K562 (cell line): ENCODE results near the gene SUSD5. TPM values are rescaled to one million over a fixed set of nuclear protein-coding genes. Genes with fewer than 3 reads are reported as not detected.
A peak's percentile ranks its signal among the peaks of the same experiment; 100 is the strongest.

Source experiments
- CAMTA2 ChIP-seq: fragments of 250-450 bp; sonication (Bioruptor Pico); conservative IDR thresholded peaks from 2 replicates; pipeline ENCODE4 v1.5.1; 2022
- CTBP1 ChIP-seq: fragments of 450-650 bp; IDR thresholded peaks from 2 replicates; pipeline ENCODE4 v1.6.1; 2016; ENCODE audit warnings: borderline replicate concordance
- DNMT1 ChIP-seq: fragments of 450-650 bp; IDR thresholded peaks from 2 replicates; pipeline ENCODE4 v1.6.1; 2016; ENCODE audit warnings: antibody characterized with exemption, mild to moderate bottlenecking
- MCM3 ChIP-seq: fragments of 450-650 bp; IDR thresholded peaks from 2 replicates; pipeline ENCODE4 v1.6.1; 2016
- TBP ChIP-seq: optimal IDR thresholded peaks from 2 replicates; pipeline ENCODE3; 2011; ENCODE audit warnings: low read depth, low read length, improper control_type of control experiment
- ZNF184 ChIP-seq: sonication (generic); formaldehyde crosslinking; IDR thresholded peaks from 2 replicates; pipeline ENCODE4 v1.5.0; 2020; ENCODE audit warnings: missing genetic modification reagents
- ZNF232 ChIP-seq: sonication (generic); formaldehyde crosslinking; IDR thresholded peaks from 2 replicates; pipeline ENCODE4 v1.8.0; 2022; ENCODE audit warnings: mild to moderate bottlenecking, missing genetic modification reagents
- ZNF57 ChIP-seq: fragments of 450-650 bp; formaldehyde crosslinking; IDR thresholded peaks from 2 replicates; pipeline ENCODE4 v1.4.0; 2020; ENCODE audit warnings: mild to moderate bottlenecking, moderate library complexity
- polyA plus RNA-seq, 8 experiments: library from polyadenylated mRNA; depleted of rRNA in 4 of 8; stranded (reverse) in 5 of 8; unstranded in 3 of 8; fragments of >200 nt; fragmentation: Nextera tagmentation in 2 of 8; fragmentation: Illumina TruSeq in 1 of 8; extraction: Ambion mirVana in 2 of 8; extraction: Trizol in 1 of 8; gene quantifications; 2 replicates each; pipeline versions ENCODE4 v1.2.1 to v1.2.3, GENCODE V29; 2011 to 2014; ENCODE audit warnings: inconsistent platforms in 1 of 8, missing spikeins in 1 of 8
- total RNA-seq, 7 experiments: library from RNA; depleted of rRNA in 6 of 7; stranded (reverse); fragments of >200 nt in 6 of 7; fragmentation: Illumina TruSeq in 2 of 7; extraction: Trizol in 2 of 7; gene quantifications; 2 replicates each; pipeline versions ENCODE4 v1.2.1 to v1.2.3, GENCODE V29; 2011 to 2021; ENCODE audit warnings: low replicate concordance in 1 of 7
- TF ChIP-seq, protein P1 (sequence below): sonication (generic); formaldehyde crosslinking; IDR thresholded peaks from 2 replicates; pipeline ENCODE4 v1.8.0; 2022; ENCODE audit warnings: mild to moderate bottlenecking, missing genetic modification reagents
- TF ChIP-seq, protein P2 (sequence below): sonication (generic); formaldehyde crosslinking; IDR thresholded peaks from 2 replicates; pipeline ENCODE4 v1.8.0; 2022; ENCODE audit warnings: mild to moderate bottlenecking, missing genetic modification reagents, borderline replicate concordance
- TF ChIP-seq, protein P3 (sequence below): fragments of 250-450 bp; sonication (Bioruptor Pico); IDR thresholded peaks from 2 replicates; pipeline ENCODE4 v1.4.0; 2020
- TF ChIP-seq, protein P4 (sequence below): fragments of 250-450 bp; sonication (Bioruptor Pico); IDR thresholded peaks from 2 replicates; pipeline ENCODE4 v1.4.0; 2020; ENCODE audit warnings: mild to moderate bottlenecking, moderate library complexity
- TF ChIP-seq, protein P5 (sequence below): fragments of 450-650 bp; formaldehyde crosslinking; IDR thresholded peaks from 2 replicates; pipeline ENCODE4 v1.4.0; 2022; ENCODE audit warnings: mild to moderate bottlenecking, moderate library complexity
- TF ChIP-seq, protein P6 (sequence below): fragments of 450-650 bp; IDR thresholded peaks from 2 replicates; pipeline ENCODE4 v1.6.1; 2017; ENCODE audit warnings: mild to moderate bottlenecking, moderate library complexity

The SUSD5 gene
- total and polyA plus RNA-seq, 9 of the 15 experiments (the other 6 are each of a cell fraction or from before 2014, with no cell fraction given): not detected

DNA sequence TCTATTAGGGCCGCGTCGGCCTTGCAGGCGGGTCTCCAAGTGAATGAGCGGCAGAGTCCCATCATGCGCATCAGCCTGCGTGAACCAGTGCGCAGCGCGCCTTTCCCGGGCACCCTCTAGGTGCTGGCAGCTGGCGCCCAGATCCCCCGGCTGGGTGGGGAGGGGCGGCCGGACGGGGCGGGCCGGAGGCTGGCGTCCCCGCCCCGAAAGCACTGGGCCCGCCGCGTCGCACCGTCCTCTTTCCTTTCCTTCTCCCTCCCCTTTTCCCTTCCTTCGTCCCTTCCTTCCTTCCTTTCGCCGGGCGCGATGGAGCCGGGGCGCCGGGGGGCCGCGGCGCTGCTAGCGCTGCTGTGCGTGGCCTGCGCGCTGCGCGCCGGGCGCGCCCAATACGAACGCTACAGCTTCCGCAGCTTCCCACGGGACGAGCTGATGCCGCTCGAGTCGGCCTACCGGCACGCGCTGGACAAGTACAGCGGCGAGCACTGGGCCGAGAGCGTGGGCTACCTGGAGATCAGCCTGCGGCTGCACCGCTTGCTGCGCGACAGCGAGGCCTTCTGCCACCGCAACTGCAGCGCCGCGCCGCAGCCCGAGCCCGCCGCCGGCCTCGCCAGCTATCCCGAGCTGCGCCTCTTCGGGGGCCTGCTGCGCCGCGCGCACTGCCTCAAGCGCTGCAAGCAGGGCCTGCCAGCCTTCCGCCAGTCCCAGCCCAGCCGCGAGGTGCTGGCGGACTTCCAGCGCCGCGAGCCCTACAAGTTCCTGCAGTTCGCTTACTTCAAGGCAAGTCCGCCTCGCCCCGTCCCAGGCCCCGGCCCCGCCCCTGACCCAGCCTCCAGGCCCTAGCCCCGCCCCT is 104.6 kb downstream of the SUSD5 start, which contains the start of gene CRTAP (continued):
- TF ChIP-seq, protein P1, sequence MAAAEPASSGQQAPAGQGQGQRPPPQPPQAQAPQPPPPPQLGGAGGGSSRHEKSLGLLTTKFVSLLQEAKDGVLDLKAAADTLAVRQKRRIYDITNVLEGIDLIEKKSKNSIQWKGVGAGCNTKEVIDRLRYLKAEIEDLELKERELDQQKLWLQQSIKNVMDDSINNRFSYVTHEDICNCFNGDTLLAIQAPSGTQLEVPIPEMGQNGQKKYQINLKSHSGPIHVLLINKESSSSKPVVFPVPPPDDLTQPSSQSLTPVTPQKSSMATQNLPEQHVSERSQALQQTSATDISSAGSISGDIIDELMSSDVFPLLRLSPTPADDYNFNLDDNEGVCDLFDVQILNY (CRISPR knock-in tag): no peak
- TF ChIP-seq ZNF57 (CRISPR knock-in tag) (peak; percentile 63; the same call in 1 of the 2 replicates), ZNF232 (CRISPR knock-in tag) (peak; percentile 69; the same call in 1 of the 2 replicates), CAMTA2 (CRISPR knock-in tag) (0 out of 2 replicates have a peak, but pooled peaks have one; percentile 9), CTBP1 (peak; percentile 95), TBP (peak; percentile 72), MCM3 (no peak), DNMT1 (no peak), ZNF184 (no peak)
- TF ChIP-seq, protein P2, sequence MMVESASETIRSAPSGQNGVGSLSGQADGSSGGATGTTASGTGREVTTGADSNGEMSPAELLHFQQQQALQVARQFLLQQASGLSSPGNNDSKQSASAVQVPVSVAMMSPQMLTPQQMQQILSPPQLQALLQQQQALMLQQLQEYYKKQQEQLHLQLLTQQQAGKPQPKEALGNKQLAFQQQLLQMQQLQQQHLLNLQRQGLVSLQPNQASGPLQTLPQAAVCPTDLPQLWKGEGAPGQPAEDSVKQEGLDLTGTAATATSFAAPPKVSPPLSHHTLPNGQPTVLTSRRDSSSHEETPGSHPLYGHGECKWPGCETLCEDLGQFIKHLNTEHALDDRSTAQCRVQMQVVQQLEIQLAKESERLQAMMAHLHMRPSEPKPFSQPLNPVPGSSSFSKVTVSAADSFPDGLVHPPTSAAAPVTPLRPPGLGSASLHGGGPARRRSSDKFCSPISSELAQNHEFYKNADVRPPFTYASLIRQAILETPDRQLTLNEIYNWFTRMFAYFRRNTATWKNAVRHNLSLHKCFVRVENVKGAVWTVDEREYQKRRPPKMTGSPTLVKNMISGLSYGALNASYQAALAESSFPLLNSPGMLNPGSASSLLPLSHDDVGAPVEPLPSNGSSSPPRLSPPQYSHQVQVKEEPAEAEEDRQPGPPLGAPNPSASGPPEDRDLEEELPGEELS (CRISPR knock-in tag): 0 out of 2 replicates have a peak, but pooled peaks have one; percentile 51
- TF ChIP-seq, protein P3, sequence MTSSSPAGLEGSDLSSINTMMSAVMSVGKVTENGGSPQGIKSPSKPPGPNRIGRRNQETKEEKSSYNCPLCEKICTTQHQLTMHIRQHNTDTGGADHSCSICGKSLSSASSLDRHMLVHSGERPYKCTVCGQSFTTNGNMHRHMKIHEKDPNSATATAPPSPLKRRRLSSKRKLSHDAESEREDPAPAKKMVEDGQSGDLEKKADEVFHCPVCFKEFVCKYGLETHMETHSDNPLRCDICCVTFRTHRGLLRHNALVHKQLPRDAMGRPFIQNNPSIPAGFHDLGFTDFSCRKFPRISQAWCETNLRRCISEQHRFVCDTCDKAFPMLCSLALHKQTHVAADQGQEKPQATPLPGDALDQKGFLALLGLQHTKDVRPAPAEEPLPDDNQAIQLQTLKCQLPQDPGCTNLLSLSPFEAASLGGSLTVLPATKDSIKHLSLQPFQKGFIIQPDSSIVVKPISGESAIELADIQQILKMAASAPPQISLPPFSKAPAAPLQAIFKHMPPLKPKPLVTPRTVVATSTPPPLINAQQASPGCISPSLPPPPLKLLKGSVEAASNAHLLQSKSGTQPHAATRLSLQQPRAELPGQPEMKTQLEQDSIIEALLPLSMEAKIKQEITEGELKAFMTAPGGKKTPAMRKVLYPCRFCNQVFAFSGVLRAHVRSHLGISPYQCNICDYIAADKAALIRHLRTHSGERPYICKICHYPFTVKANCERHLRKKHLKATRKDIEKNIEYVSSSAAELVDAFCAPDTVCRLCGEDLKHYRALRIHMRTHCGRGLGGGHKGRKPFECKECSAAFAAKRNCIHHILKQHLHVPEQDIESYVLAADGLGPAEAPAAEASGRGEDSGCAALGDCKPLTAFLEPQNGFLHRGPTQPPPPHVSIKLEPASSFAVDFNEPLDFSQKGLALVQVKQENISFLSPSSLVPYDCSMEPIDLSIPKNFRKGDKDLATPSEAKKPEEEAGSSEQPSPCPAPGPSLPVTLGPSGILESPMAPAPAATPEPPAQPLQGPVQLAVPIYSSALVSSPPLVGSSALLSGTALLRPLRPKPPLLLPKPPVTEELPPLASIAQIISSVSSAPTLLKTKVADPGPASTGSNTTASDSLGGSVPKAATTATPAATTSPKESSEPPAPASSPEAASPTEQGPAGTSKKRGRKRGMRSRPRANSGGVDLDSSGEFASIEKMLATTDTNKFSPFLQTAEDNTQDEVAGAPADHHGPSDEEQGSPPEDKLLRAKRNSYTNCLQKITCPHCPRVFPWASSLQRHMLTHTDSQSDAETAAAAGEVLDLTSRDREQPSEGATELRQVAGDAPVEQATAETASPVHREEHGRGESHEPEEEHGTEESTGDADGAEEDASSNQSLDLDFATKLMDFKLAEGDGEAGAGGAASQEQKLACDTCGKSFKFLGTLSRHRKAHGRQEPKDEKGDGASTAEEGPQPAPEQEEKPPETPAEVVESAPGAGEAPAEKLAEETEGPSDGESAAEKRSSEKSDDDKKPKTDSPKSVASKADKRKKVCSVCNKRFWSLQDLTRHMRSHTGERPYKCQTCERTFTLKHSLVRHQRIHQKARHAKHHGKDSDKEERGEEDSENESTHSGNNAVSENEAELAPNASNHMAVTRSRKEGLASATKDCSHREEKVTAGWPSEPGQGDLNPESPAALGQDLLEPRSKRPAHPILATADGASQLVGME (CRISPR knock-in tag): peak; percentile 74; the same call in 1 of the 2 replicates
- TF ChIP-seq, protein P4, sequence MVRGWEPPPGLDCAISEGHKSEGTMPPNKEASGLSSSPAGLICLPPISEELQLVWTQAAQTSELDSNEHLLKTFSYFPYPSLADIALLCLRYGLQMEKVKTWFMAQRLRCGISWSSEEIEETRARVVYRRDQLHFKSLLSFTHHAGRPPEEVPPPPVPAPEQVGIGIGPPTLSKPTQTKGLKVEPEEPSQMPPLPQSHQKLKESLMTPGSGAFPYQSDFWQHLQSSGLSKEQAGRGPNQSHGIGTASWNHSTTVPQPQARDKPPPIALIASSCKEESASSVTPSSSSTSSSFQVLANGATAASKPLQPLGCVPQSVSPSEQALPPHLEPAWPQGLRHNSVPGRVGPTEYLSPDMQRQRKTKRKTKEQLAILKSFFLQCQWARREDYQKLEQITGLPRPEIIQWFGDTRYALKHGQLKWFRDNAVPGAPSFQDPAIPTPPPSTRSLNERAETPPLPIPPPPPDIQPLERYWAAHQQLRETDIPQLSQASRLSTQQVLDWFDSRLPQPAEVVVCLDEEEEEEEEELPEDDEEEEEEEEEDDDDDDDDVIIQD (CRISPR knock-in tag): no peak
- TF ChIP-seq, protein P5, sequence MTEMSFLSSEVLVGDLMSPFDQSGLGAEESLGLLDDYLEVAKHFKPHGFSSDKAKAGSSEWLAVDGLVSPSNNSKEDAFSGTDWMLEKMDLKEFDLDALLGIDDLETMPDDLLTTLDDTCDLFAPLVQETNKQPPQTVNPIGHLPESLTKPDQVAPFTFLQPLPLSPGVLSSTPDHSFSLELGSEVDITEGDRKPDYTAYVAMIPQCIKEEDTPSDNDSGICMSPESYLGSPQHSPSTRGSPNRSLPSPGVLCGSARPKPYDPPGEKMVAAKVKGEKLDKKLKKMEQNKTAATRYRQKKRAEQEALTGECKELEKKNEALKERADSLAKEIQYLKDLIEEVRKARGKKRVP: peak; percentile 26; the same call in 1 of the 2 replicates
- TF ChIP-seq, protein P6, sequence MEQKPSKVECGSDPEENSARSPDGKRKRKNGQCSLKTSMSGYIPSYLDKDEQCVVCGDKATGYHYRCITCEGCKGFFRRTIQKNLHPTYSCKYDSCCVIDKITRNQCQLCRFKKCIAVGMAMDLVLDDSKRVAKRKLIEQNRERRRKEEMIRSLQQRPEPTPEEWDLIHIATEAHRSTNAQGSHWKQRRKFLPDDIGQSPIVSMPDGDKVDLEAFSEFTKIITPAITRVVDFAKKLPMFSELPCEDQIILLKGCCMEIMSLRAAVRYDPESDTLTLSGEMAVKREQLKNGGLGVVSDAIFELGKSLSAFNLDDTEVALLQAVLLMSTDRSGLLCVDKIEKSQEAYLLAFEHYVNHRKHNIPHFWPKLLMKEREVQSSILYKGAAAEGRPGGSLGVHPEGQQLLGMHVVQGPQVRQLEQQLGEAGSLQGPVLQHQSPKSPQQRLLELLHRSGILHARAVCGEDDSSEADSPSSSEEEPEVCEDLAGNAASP: no peak
